SU-DHL-6 (cell line): ENCODE results near the gene TMEM163.

Source experiments
- EZH2phosphoT487 ChIP-seq: fragments of 200-600 bp; sonication (generic), shearing (Covaris generic); conservative IDR thresholded peaks from 2 replicates; pipeline ENCODE4 v1.6.1; 2018; ENCODE audit warnings: mild to moderate bottlenecking, antibody characterized with exemption, low read length, moderate library complexity, mixed read lengths
- TF ChIP-seq, protein P1 (sequence below): fragments of 200-600 bp; sonication (generic); IDR thresholded peaks from one replicate; pipeline ENCODE4 v1.5.1; 2017; ENCODE audit warnings: antibody characterized with exemption, mild to moderate bottlenecking, low read length, moderate library complexity; ENCODE audit not compliant: insufficient read depth, poor library complexity, severe bottlenecking

DNA sequence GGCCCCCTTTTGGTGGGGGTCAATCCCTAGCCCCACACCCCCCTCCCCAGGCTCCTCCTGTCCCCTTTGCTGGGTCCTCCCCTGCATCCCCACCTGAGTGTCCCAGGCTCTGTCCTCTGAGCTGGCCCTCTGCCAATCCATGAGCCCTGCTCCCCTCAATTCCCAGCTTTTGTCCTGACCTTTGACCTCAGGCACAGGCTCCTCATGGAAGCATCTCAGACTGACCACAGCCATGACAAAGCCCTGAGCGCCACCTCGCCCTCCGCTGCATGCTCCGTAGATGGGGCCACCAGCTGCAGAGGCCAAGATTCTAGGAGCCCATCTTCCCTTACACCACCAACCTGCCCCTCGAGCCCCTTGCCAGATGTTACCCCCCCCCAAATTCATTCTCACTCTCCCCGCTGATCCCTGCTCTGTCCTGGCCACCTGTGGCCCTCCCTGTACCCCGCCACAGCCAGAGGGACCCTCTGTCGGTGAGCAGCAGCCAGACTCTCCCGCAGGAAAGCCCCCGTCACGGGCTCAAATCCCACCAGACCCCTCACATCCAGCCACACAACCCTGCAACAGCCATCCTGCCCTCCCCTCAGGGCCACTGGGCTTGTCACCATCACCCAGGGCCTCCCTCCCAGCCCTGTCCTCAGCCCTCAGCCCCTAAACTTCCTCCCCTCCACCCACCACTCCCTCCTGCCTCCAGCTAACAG lies 258.9 kb downstream of the TMEM163 start:
- TF ChIP-seq, protein P1, sequence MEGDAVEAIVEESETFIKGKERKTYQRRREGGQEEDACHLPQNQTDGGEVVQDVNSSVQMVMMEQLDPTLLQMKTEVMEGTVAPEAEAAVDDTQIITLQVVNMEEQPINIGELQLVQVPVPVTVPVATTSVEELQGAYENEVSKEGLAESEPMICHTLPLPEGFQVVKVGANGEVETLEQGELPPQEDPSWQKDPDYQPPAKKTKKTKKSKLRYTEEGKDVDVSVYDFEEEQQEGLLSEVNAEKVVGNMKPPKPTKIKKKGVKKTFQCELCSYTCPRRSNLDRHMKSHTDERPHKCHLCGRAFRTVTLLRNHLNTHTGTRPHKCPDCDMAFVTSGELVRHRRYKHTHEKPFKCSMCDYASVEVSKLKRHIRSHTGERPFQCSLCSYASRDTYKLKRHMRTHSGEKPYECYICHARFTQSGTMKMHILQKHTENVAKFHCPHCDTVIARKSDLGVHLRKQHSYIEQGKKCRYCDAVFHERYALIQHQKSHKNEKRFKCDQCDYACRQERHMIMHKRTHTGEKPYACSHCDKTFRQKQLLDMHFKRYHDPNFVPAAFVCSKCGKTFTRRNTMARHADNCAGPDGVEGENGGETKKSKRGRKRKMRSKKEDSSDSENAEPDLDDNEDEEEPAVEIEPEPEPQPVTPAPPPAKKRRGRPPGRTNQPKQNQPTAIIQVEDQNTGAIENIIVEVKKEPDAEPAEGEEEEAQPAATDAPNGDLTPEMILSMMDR: no peak
- no peak for TF ChIP-seq EZH2phosphoT487
